GM12872 (cell line): Measurements from ENCODE around the gene TGM2.

Experiments used
- TF ChIP-seq, protein P1 (sequence below): IDR thresholded peaks from 3 replicates; pipeline ENCODE4 v1.5.1; 2011; ENCODE audit warnings: low read depth, mild to moderate bottlenecking, low read length, moderate library complexity; ENCODE audit not compliant: insufficient read depth

TGM2 gene

DNA sequence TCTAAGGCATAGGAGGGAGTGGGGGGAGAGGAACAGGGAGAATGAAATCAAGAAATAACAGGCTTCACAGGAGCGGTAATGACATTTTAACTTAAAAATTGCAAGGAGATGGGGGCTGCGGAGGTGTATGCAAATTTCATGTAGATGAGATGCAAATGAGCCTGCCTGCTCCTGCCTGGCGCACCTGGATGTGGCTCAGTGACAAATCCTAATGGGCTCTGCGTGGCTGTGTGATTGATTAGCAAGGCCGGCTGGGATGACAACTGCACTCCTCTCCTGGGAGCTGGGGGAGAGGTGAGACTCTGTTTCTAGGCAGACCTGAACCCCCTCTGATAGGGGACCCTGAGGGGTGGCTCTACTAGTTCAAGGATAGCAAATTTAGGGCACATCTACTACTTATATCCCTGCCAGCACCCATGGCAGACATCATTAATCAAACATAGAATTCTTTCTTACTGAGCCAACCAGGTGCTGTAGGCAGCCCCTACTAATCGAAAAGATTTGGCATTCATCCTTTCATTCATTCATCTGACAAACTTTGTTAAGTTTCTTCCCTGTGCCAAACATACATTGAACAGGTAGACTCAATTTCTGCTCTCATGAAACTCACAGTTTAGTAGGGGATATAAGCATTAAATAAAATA, 38.4 kb upstream of the TGM2 start:
- TF ChIP-seq, protein P1, sequence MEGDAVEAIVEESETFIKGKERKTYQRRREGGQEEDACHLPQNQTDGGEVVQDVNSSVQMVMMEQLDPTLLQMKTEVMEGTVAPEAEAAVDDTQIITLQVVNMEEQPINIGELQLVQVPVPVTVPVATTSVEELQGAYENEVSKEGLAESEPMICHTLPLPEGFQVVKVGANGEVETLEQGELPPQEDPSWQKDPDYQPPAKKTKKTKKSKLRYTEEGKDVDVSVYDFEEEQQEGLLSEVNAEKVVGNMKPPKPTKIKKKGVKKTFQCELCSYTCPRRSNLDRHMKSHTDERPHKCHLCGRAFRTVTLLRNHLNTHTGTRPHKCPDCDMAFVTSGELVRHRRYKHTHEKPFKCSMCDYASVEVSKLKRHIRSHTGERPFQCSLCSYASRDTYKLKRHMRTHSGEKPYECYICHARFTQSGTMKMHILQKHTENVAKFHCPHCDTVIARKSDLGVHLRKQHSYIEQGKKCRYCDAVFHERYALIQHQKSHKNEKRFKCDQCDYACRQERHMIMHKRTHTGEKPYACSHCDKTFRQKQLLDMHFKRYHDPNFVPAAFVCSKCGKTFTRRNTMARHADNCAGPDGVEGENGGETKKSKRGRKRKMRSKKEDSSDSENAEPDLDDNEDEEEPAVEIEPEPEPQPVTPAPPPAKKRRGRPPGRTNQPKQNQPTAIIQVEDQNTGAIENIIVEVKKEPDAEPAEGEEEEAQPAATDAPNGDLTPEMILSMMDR, result no peak

DNA sequence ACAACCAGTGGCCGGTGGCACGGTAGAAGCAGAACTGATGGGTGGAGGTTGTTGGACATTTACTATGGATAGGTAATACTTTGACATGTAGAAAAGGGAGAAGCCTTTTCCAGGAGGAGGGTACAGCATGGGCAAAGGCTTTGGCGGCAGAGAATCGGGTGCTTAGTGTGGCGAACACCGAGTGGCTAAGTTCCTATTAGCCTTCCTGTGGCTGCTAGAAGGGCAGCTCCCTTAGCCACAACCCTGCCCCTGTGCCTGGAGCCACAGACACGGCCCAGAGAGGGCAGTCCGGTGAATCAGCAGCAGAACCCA, 37.9 kb upstream of the TGM2 start:
- TF ChIP-seq, protein P1, result no peak

DNA sequence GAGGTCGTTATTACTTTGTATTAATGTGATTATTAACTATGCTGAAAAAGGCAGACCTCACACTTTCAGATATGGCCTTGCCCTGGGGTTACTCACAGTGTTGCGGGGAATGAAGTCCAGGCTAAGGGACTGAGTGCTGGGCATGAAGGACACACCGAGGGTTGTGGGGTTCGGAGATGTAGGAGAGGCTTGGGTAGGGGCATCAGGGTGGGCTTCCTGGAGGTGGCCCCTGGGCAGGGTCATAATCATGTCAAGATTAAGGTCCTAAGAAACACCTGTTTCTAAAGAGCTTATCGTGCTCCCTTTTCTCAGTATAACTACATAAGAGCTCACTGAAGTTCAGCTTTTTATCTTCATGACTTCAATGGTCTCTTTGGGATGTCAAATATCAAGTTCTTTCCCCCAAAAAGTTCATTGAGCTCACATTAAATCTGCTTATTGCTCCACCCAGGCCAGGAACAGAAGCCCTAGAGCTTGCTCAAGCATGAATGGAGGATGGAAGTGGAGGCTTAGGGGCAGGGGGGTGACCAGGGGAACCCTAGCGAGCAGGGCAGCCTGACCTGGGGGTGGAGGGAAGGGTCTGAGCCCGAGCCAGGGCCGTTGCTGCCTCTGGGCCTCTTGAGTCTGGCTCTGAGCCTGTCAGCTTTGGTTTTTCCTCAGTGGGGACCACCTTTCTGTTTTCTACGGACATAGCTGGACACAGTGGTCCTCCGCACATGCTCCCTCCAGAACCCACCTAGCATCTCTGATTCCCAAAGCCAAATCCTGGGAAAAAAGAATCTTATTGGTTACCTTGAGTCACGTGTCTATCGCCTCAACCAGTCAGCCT, 37.3 kb upstream of the TGM2 start:
- TF ChIP-seq, protein P1, result no peak

DNA sequence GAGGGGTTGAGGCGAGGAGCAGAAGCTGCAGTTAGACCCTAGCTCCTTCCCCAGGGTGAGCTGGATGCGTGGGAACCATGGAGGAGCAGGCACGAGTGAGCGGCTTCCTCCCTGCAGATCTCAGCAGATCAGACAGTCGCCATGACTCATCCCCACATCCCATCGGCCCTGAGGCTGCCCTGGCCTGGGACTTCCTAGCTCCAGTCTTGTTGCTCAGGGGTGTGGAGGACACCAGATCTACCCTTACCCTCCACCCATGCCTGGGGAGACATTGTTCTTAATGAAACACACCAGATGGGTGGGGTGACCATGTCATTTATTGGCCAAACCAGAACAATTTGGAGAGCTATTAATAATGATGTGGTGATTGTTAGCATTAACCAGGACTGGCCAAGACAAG, 36.3 kb upstream of the TGM2 start:
- TF ChIP-seq, protein P1, result no peak

DNA sequence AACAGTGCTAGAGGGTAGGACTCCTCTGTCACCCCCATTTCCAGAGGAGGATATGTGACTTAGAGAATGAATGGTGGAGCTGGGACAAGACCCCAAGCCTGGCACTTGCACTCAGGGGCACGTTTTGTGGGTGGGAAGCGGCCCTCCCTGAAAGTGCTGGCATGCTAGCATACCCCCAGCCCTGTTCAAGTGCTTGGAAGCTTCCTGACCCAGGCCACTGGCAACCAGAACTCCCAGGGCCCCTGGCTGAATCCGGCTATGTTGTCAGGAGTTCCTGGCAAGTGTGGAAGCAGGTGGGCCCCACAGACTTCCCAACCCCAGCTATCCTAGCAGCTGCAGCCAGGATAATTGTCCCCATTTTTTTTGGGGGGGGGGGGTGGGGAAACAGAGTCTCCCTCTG, 35.6 kb upstream of the TGM2 start:
- TF ChIP-seq, protein P1, result no peak

DNA sequence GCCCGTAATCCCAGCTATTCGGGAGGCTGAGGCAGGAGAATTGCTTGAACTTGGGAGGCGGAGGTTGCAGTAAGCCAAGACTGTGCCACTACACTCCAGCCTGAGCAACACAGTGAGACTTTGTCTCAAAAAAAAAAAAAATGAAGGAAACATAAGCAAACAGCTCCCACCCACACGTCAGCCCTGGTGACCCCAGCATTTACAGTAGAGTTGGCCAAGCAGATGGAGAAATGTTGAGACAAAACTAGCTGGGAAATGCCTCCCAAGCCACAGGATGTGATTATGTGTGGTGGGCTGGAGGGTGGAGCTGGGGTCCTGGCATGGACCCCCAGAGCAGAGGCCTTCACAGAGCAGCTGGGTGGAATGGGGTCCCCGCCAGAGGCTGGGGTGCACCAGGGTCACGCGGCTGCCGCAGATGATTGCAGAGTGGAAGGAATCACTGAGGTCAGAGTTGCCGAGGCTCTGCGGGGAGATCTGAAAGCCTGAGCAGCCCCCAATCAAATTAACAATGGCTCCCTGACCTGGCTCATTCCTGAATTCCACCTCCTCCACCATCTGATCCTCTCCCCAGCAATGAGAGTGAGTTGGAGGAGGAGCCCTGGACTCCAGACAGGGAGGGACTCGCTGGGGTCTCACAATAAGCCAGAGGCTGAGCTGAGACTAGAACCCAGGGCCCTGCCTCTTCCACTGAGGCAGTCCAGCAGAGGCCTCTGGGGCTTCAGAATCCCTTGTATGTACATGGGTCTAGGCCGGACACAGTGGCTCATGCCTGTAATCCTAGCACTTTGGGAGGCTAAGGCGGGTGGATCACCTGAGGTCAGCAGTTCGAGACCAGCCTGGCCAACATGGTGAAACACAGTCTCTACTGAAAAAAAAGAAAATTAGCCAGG, 34.7 kb upstream of the TGM2 start:
- TF ChIP-seq, protein P1, result no peak

DNA sequence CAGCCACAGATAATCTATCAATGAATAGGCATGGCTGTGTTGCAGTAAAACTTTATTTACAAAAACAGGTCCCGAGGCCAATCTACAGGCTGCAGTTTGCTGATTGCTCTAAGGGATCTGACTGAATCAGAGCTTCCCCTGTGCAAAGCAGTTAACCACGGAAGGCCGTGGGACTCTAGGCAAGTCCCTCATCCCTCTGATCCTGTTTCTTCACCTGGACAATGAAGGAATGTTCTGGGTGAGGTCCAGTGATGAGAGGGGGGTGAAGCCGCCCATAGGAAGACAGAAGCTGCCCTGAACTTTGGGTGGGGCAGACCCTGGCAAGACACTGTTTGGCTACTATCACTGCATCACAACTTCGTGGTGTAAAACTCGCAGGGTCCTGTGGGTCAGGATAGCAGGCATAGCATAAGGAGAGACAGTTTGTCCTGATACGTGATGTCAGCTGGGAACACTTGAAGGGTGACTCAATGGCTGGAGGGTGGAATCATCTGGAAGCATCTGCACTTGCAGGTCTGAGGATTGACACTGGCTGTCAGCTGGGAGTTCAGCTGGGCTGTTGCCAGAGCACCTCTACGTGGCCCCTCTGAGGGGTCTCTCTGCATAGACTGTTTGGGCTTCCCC, 33.3 kb upstream of the TGM2 start:
- TF ChIP-seq, protein P1, result no peak
